Smooth muscle cell (in vitro differentiated cells): ENCODE measurements around the gene SESTD1. TPM values are rescaled to one million over a fixed set of nuclear protein-coding genes. Genes with fewer than 3 reads are reported as not detected.

Experiments
- DNase-seq: peaks from one replicate; lab custom pipeline; 2025; ENCODE audit not compliant: unreplicated experiment; lab: John Stamatoyannopoulos, UW
- H2AFZ ChIP-seq: fragments of 200-600 bp; sonication (generic); 2 replicates; pipeline ENCODE4 v1.6.0; 2016; ENCODE audit warnings: antibody characterized with exemption, low read depth, mild to moderate bottlenecking
- H3F3A ChIP-seq: fragments of 200-600 bp; sonication (generic); 2 replicates; pipeline ENCODE4 v1.6.0; 2017; ENCODE audit warnings: antibody characterized with exemption, low read depth
- H3K27ac ChIP-seq: fragments of 200-600 bp; sonication (generic); 2 replicates; pipeline ENCODE4 v1.5.1; 2016; ENCODE audit warnings: low read depth, mild to moderate bottlenecking
- H3K27me3 ChIP-seq: fragments of 200-600 bp; sonication (generic); 2 replicates; pipeline ENCODE4 v1.6.1; 2016; ENCODE audit warnings: low read depth, mild to moderate bottlenecking
- H3K36me3 ChIP-seq: fragments of 200-600 bp; sonication (generic); 2 replicates; pipeline ENCODE4 v1.5.1; 2016; ENCODE audit warnings: low read depth
- H3K4me1 ChIP-seq: fragments of 200-600 bp; sonication (generic); 2 replicates; pipeline ENCODE4 v1.5.1; 2016; ENCODE audit warnings: low read depth
- H3K4me2 ChIP-seq: fragments of 200-600 bp; sonication (generic); 2 replicates; pipeline ENCODE4 v1.6.0; 2016; ENCODE audit warnings: mild to moderate bottlenecking
- H3K4me3 ChIP-seq: fragments of 200-600 bp; sonication (generic); 2 replicates; pipeline ENCODE4 v1.5.1; 2016; ENCODE audit warnings: mild to moderate bottlenecking
- H3K79me2 ChIP-seq: fragments of 200-600 bp; sonication (generic); 2 replicates; pipeline ENCODE4 v1.6.0; 2016; ENCODE audit warnings: low read depth, mild to moderate bottlenecking
- H3K9ac ChIP-seq: fragments of 200-600 bp; sonication (generic); 2 replicates; pipeline ENCODE4 v1.6.0; 2016; ENCODE audit warnings: low read depth
- H3K9me3 ChIP-seq: fragments of 200-600 bp; sonication (generic); replicated peaks from 2 replicates; pipeline ENCODE4 v1.5.1; 2016; ENCODE audit warnings: low read depth
- H4K20me1 ChIP-seq: fragments of 200-600 bp; sonication (generic); 2 replicates; pipeline ENCODE4 v1.6.0; 2016; ENCODE audit warnings: low read depth
- WGBS: methylation state at CpG from one replicate; pipeline ENCODE4 v1.1.7; 2016; ENCODE audit warnings: low lambda C conversion rate; 5-methylcytosine and 5-hydroxymethylcytosine counted together
- polyA plus RNA-seq: library from polyadenylated mRNA; unstranded; fragments of >200 nt; fragmentation: Nextera tagmentation; extraction: Ambion mirVana; gene quantifications from 2 replicates; pipeline ENCODE4 v1.2.1, GENCODE V29; 2016
- total RNA-seq: library from RNA; depleted of rRNA; stranded (reverse); fragments of >200 nt; gene quantifications from 2 replicates; pipeline ENCODE4 v1.2.3, GENCODE V29; 2014
- TF ChIP-seq, protein P1 (sequence below): fragments of 200-600 bp; sonication (generic); IDR thresholded peaks from 2 replicates; pipeline ENCODE4 v1.5.1; 2017; ENCODE audit warnings: borderline replicate concordance, mild to moderate bottlenecking, antibody characterized with exemption; ENCODE audit not compliant: insufficient read depth, poor library complexity, severe bottlenecking

The SESTD1 gene
- total and polyA plus RNA-seq, 2 experiments from 2014 or later: 29.1 to 82.3 TPM

- no peaks in the 10 kb centered on the region for H3K9me3 ChIP-seq
- H3K27me3 ChIP-seq: no peaks in the 10 kb centered on the region
- TF ChIP-seq, protein P1, sequence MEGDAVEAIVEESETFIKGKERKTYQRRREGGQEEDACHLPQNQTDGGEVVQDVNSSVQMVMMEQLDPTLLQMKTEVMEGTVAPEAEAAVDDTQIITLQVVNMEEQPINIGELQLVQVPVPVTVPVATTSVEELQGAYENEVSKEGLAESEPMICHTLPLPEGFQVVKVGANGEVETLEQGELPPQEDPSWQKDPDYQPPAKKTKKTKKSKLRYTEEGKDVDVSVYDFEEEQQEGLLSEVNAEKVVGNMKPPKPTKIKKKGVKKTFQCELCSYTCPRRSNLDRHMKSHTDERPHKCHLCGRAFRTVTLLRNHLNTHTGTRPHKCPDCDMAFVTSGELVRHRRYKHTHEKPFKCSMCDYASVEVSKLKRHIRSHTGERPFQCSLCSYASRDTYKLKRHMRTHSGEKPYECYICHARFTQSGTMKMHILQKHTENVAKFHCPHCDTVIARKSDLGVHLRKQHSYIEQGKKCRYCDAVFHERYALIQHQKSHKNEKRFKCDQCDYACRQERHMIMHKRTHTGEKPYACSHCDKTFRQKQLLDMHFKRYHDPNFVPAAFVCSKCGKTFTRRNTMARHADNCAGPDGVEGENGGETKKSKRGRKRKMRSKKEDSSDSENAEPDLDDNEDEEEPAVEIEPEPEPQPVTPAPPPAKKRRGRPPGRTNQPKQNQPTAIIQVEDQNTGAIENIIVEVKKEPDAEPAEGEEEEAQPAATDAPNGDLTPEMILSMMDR: no peak
- no peaks in the 10 kb centered on the region for H3F3A ChIP-seq
- H3K4me3 ChIP-seq: no peak overlapping the region
- H3K9ac ChIP-seq: no peak overlapping the region
- peaks cover 21% of the 10 kb centered on the region for H4K20me1 ChIP-seq
- DNase-seq: no peak
- H3K4me2 ChIP-seq: no peak overlapping the region
- 70% methylated on average over 4 of the region's 4 CpGs for WGBS
- peaks cover 29% of the 10 kb centered on the region for H3K4me1 ChIP-seq
- H3K79me2 ChIP-seq: peaks cover 27% of the 10 kb centered on the region
- peak overlapping the region; percentile 6 for H2AFZ ChIP-seq
- no peaks in the 10 kb centered on the region for H3K36me3 ChIP-seq
- peak overlapping the region; percentile 68 for H3K27ac ChIP-seq
These were observed 1.6 kb upstream of the SESTD1 start for GRCh38 chr2:179266271-179266670.

- Histone ChIP-seq H3K9ac (peak overlapping the region; percentile 70), H3K27me3 (no peaks in the 10 kb centered on the region), H3K27ac (peak overlapping the region; percentile 68), H3K36me3 (no peaks in the 10 kb centered on the region), H3K9me3 (no peaks in the 10 kb centered on the region), H3K4me3 (peak overlapping the region; percentile 64), H4K20me1 (peaks cover 33% of the 10 kb centered on the region), H2AFZ (peak overlapping the region; percentile 93), H3K79me2 (peaks cover 39% of the 10 kb centered on the region), H3F3A (no peaks in the 10 kb centered on the region), H3K4me2 (peak overlapping the region; percentile 86), H3K4me1 (peaks cover 29% of the 10 kb centered on the region)
- WGBS: 55% methylated on average over 5 of the region's 5 CpGs
- DNase-seq: no peak
- TF ChIP-seq, protein P1: no peak
These were observed 464 bp upstream of the SESTD1 start for GRCh38 chr2:179265082-179265510.

GRCh38 chr2:179263446-179264367 is 925 bp downstream of the SESTD1 start:
- Histone ChIP-seq H3K27ac (peak overlapping the region; percentile 78), H2AFZ (peak overlapping the region; percentile 90), H3K4me3 (peak overlapping the region; percentile 64), H3K4me1 (peaks cover 29% of the 10 kb centered on the region), H3F3A (no peaks in the 10 kb centered on the region), H3K36me3 (no peaks in the 10 kb centered on the region), H3K27me3 (no peaks in the 10 kb centered on the region), H3K4me2 (peak overlapping the region; percentile 86), H3K9ac (peak overlapping the region; percentile 74), H4K20me1 (peaks cover 47% of the 10 kb centered on the region), H3K9me3 (no peaks in the 10 kb centered on the region), H3K79me2 (peaks cover 53% of the 10 kb centered on the region)
- DNase-seq: no peak
- 1% methylated on average over 39 of the region's 62 CpGs for WGBS
- TF ChIP-seq, protein P1: no peak
